Measurements from ENCODE around the gene SAMD15.
"Not testable (repeated sequence)": the region's sequence is repeated elsewhere in the genome, so short reads cannot be mapped to it uniquely, and the experiment has no call there.

Gene SAMD15

GRCh38 chr14:77376771-77377501 is at the start of gene SAMD15, which contains the start of gene TMED8:
Gene SAMD15 (plus strand): TSS chr14:77377379. CDS start chr14:77377419, 40 bp downstream.
Gene TMED8 (minus strand): TSS chr14:77377094. CDS start chr14:77377053, 41 bp downstream.
- peak; percentile 80 for DNase-seq

GRCh38 chr14:77329872-77330271 is 47.3 kb upstream of the SAMD15 start:
- no peak for DNase-seq

- DNase-seq, result no peak
Observed at GRCh38 chr14:77335576-77335975, 41.6 kb upstream of the SAMD15 start.

GRCh38 chr14:77337255-77337654 is 39.9 kb upstream of the SAMD15 start:
- DNase-seq, result not testable (repeated sequence)

GRCh38 chr14:77337880-77338279 is 39.3 kb upstream of the SAMD15 start:
- DNase-seq, result no peak

GRCh38 chr14:77338302-77338701 is 38.9 kb upstream of the SAMD15 start:
- no peak for DNase-seq

- DNase-seq, result peak; percentile 85
Observed at GRCh38 chr14:77339407-77339806, 37.8 kb upstream of the SAMD15 start.

- no peak for DNase-seq
Observed at GRCh38 chr14:77340389-77340788, 36.8 kb upstream of the SAMD15 start.

GRCh38 chr14:77342726-77343397 is 34.3 kb upstream of the SAMD15 start:
- no peak for DNase-seq

- DNase-seq, result no peak
Observed at GRCh38 chr14:77343662-77344061, 33.5 kb upstream of the SAMD15 start.

- DNase-seq, result no peak
Observed at GRCh38 chr14:77344377-77344996, 32.7 kb upstream of the SAMD15 start.

- DNase-seq, result no peak
Observed at GRCh38 chr14:77346495-77346894, 30.7 kb upstream of the SAMD15 start.

GRCh38 chr14:77347751-77348150 is 29.4 kb upstream of the SAMD15 start:
- no peak for DNase-seq

- no peak for DNase-seq
Observed at GRCh38 chr14:77353469-77354141, 23.6 kb upstream of the SAMD15 start.

- DNase-seq, result no peak
Observed at GRCh38 chr14:77355811-77356210, 21.4 kb upstream of the SAMD15 start.

GRCh38 chr14:77356899-77357298 is 20.3 kb upstream of the SAMD15 start:
- DNase-seq, result no peak

GRCh38 chr14:77359626-77360025 is 17.6 kb upstream of the SAMD15 start:
- no peak for DNase-seq

- DNase-seq, result no peak
Observed at GRCh38 chr14:77364146-77364545, 13.0 kb upstream of the SAMD15 start.

- DNase-seq, result no peak
Observed at GRCh38 chr14:77369285-77369684, 7.9 kb upstream of the SAMD15 start.

GRCh38 chr14:77372304-77372841 is 4.8 kb upstream of the SAMD15 start:
- peak; percentile 6 for DNase-seq

- DNase-seq, result no peak
Observed at GRCh38 chr14:77375164-77375950, 1.8 kb upstream of the SAMD15 start.

All from kidney glomerular epithelial cell (primary cell).